T1000 (cell line): ENCODE results near the gene ZDHHC16.
"Not testable (repeated sequence)": the region's sequence is repeated elsewhere in the genome, so short reads cannot be mapped to it uniquely, and the experiment has no call there.

Source experiments
- DNase-seq: peaks from one replicate; lab custom pipeline; 2025; ENCODE audit warnings: mixed read lengths; lab: John Stamatoyannopoulos, UW

The ZDHHC16 gene

GRCh38 chr10:97434557-97434956 lies 11.4 kb upstream of the ZDHHC16 start:
- DNase-seq, result no peak

GRCh38 chr10:97435211-97435610 lies 10.8 kb upstream of the ZDHHC16 start:
- DNase-seq, result no peak

DNA sequence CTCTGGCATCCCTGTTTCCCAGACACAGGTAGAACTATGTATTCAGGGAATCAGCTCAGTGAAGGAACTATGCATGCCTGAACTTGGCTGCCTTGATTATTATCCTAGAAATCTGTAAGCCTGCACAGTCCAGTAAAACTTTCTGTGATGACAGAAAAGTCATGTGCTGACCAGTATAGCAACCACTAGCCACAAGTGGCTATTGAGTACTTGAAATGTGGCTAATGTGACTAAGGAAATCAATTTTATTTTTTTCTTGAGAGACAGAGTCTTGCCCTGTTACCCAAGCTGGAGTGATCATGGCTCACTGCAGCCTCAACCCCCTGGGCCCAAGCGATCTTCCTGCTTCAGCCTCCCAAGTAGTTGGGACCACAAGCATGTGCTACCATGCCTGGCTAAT lies 3.7 kb upstream of the ZDHHC16 start:
- no peak for DNase-seq

- no peak for DNase-seq
These were observed 1.8 kb upstream of the ZDHHC16 start for GRCh38 chr10:97444212-97444611.

DNA sequence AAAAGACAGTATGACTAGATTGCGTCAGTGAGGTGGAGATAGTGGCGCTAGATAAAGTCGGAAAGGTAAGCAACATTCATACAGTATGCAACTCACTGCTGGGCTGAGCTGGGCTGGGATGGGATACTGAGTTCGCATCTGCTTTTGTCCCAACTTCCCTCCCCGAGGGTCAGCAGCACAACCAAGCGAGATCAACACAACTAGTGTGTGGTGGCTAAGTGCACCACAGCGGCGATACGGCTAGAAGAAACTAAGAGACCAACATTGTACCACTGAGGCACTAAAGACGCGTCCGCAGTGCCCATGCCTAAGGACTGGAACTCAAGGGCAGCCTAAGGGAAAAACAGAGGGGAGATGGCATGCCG lies 636 bp upstream of the ZDHHC16 start:
- no peak for DNase-seq

DNA sequence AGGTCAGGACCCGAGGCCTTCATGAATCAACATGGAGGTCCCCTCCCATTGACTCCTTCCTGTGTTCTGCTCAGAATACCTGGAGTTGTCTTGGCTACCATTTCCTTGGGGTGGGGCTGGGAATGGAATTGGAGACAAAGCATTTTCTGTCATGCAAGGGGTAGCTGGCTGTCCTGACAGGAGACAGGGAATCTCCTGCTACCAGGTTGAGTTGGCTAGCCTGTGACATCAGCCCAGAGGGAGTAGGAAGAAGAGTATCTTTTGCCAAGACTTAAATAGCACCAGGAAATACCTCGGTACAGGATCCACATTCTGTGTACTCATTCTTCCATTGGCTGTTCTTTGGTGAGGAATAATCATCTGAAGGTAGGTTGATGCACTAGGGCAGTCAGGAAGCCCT lies 4.9 kb downstream of the ZDHHC16 start:
- no peak for DNase-seq

GRCh38 chr10:97451605-97452004 lies 5.6 kb downstream of the ZDHHC16 start:
- DNase-seq, result no peak

DNA sequence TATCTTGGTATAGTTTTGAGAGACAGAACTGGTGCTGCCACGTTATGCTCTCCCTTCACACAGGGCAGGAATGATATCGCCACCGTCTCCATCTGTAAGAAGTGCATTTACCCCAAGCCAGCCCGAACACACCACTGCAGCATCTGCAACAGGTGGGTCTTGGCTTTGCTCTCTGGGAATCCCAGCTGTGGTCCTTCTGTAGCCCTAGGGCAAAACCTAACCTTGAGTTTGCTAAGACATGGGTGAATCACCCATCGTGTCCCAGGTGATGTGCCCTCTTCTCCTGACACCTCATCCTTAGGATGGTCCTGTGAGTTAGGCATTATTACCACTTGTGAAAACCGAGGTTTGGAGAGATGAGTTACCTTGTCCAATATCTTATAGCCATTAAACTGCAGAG lies 6.4 kb downstream of the ZDHHC16 start:
- no peak for DNase-seq

DNA sequence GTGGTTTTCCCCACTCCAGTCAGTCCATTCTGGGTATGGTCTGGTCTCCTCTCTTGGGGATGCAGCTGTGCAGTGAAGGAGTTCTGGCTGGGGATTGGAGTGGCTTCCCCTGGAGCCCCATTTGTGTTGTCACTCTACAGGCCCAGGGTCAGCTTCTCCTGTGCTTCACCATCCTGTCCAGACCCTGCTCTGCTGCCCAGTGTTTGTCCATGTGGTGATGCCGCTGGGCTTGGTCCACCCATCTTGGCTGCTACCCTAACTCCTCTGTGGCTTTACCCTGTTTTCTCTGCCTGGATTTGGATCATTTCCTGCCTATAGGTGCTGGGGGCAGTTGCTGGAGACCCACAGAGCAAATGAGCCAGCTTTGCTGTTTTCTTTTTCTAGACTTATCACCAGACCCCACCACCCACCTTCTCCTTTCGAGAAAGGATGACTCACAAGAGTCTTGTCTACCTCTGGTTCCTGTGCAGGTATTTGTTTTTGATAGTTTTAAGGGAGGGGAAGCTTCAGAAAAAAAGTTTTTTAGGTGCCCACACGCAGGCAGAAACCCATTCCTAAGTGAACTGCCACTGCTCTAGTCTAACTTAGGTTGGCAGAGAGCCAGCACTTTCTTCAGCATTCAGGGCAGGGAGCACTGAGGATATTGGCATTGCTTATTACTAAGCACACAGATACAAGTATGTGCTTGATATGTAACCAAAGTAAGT lies 8.5 kb downstream of the ZDHHC16 start:
- no peak for DNase-seq

- no peak for DNase-seq
These were observed 10.2 kb downstream of the ZDHHC16 start for GRCh38 chr10:97456034-97456685.

GRCh38 chr10:97456686-97457065 lies 10.7 kb downstream of the ZDHHC16 start:
- DNase-seq, result no peak

- no peak for DNase-seq
These were observed 13.1 kb downstream of the ZDHHC16 start for GRCh38 chr10:97459111-97459510.

- no peak for DNase-seq
These were observed 14.0 kb downstream of the ZDHHC16 start for GRCh38 chr10:97459933-97460332.

GRCh38 chr10:97462309-97462708 lies 16.3 kb downstream of the ZDHHC16 start:
- no peak for DNase-seq

DNA sequence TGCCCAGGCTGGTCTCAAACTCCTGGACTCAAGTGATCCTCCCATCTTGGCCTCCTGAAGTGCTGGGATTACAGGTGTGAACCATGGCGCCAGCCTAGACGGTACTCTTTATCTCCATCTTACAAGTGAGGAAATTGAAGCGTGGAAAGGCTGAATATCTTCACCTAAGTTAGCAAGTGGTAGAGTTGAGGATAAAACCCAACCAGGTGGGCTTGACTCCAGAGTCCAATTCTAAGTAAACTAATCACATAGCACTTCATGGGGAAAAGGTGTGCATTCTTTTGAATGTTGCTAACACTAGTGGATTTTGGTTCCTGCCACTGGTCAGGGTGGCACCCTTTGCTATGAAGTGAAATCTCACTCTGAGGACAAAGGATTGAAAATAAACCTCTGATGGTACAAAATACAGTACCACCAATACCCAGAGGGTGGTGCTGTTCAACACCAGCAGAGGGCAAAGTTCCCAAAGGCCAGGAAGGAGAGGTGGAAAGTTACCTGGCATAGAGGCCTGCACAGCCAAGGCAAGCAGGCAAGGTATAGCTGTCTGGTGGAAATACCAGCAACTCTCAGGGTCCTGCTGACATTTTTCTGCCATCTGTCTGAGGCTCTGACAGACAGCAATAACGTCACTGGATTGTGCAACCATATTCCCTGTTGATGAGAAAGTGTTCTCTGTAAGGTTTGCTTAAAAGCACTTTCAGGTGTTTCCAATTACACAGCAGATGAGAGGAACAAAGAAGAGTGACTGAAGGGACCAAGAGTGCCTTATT lies 17.6 kb downstream of the ZDHHC16 start:
- peak; percentile 25 for DNase-seq

- no peak for DNase-seq
These were observed 18.3 kb downstream of the ZDHHC16 start for GRCh38 chr10:97464226-97464625.

DNA sequence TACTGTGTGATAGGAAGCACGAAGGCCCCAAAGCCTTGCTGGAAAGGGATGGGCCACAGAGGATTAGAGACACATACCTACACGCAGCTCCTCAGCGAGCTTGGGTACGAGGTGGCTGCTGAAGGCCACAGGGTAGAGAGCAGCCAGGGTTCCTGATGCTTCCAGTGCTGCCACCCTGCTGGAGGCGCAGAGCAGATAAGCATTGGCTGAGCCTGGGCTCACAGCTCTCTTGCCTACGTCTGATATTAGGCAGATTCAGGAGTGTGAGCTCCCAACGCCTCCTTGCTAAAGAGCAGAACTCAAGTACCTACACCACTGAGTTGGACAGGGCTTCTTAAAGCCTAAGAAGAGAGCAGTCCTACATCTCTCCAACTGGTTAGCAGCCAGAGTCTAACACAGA lies 20.0 kb downstream of the ZDHHC16 start:
- DNase-seq, result no peak

GRCh38 chr10:97466755-97467154 lies 20.8 kb downstream of the ZDHHC16 start:
- no peak for DNase-seq

- no peak for DNase-seq
These were observed 22.2 kb downstream of the ZDHHC16 start for GRCh38 chr10:97468162-97468561.

- not testable (repeated sequence) for DNase-seq
These were observed 22.8 kb downstream of the ZDHHC16 start for GRCh38 chr10:97468781-97469180.

DNA sequence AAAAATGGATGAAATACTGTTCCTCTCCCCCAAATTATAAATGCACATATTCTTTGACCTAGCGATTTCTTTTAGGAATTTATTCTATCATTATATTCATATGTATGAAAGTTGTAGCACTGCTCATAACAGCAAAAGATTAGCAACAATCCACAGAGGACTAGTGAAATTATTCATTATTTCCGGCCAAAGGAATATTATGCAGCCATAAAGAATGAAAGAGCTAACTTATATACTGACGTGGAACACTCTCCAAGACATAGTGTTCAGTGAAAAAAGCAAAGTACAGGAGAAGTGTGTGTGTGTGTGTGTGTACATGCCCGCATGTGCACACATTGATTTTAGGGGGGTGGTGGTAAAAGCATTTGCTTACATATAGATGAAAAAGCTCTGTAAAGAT lies 28.9 kb downstream of the ZDHHC16 start:
- DNase-seq, result no peak

DNA sequence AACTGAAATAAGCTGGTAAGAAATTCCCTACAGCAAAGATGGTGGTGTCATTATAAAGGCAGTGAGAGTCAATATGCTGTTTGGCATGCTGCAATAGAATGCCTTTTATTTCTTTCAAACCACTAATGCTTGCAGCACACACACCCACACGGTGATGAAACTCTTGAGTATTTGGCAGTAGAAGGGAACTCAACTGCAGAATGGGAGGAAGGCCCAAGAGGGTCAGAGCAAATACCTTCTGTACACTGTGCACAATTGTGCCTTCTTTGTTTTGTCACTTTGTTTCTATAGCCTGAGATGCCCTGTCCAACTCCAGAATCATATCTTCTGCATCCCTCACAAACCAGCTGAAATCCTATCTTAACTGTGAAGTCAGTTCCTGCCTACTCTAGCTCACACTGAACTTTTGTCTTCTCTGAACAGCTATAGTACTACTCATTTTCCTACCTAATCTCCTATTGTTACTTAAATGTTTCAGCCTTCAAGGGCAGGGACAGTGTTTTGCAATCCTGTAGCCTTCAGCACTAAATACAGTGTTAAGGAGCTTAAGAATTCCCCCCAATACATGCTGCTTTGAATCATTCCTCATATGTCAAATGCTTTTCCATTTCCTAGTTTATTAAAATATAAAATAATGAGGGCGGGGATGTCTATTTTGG lies 30.1 kb downstream of the ZDHHC16 start:
- no peak for DNase-seq

- not testable (repeated sequence) for DNase-seq
These were observed 33.4 kb downstream of the ZDHHC16 start for GRCh38 chr10:97479410-97479809.
